Left ventricle myocardium inferior (tissue), 1 donor: ENCODE data around the gene TFAP2D. TPM values are rescaled to one million over a fixed set of nuclear protein-coding genes. Genes with fewer than 3 reads are reported as not detected.

Experiments used
- DNase-seq: peaks from one replicate; pipeline ENCODE4 v3.0.0-alpha.2; 2020
- H3K27ac ChIP-seq: fragments of 200-600 bp; replicated peaks from 2 replicates; pipeline ENCODE4 v1.8.0; 2021
- H3K27me3 ChIP-seq: fragments of 200-600 bp; 2 replicates; pipeline ENCODE4 v1.8.0; 2021; ENCODE audit warnings: low read depth
- H3K36me3 ChIP-seq: fragments of 200-600 bp; 2 replicates; pipeline ENCODE4 v1.8.0; 2021
- H3K4me1 ChIP-seq: fragments of 200-600 bp; 2 replicates; pipeline ENCODE4 v1.8.0; 2021
- H3K4me3 ChIP-seq: fragments of 200-600 bp; 2 replicates; pipeline ENCODE4 v1.8.0; 2021; ENCODE audit warnings: mild to moderate bottlenecking, moderate library complexity
- H3K9me3 ChIP-seq: fragments of 200-600 bp; replicated peaks from 2 replicates; pipeline ENCODE4 v1.8.0; 2021
- intact Hi-C: fragments of 100-400 bp; cut with micrococcal nuclease; formaldehyde crosslinking; loops from one replicate; pipeline ENCODE4 v1.11.0; 2022
- long read RNA-seq: library from polyadenylated mRNA; unstranded; transcript quantifications from one replicate; pipeline ENCODE4 v2.0.0, GENCODE V29; 2021
- total RNA-seq: library from RNA; stranded (reverse); fragmentation: NEBNext Ultra II Directional; extraction: Animal tissue kit (Norgen Biotek cat#: 25700); gene quantifications from one replicate; pipeline ENCODE4 v1.2.1, GENCODE V29; 2021
- TF ChIP-seq, protein P1 (sequence below): fragments of 200-600 bp; IDR thresholded peaks from 2 replicates; pipeline ENCODE4 v1.8.0; 2021; ENCODE audit warnings: antibody characterized with exemption, mild to moderate bottlenecking, borderline replicate concordance
- donor health status: DM: no; HTN: yes; CAD: no; lungs with severe emphysema.

The TFAP2D gene
- not detected for total RNA-seq
- long read RNA-seq: 0 reads

DNA sequence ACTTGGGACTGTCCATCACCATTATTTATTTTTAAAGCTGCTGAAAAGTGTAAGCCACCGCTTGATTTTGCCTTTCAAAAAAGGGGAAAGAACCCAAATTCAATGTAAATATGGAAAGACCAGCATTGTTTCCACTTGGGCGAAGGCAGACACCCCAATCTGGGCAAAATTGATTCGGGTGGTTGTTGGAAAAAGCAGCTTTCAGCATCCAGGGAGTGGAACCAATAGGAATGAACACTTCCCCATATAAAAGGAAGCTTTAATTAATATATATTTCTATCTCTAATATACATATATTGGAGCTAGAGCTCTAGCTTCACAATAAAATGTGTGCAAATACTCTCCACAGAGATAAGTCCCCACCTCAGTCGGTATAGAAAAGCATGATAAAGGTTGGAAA, at the start of gene TFAP2D:
Gene TFAP2D, plus strand, starts transcription at position 301 of the 400 bp plus-strand sequence. CDS start 530 bp downstream, outside the sequence.
- H3K27me3 ChIP-seq: peaks cover 95% of the 10 kb centered on the region
- TF ChIP-seq, protein P1, sequence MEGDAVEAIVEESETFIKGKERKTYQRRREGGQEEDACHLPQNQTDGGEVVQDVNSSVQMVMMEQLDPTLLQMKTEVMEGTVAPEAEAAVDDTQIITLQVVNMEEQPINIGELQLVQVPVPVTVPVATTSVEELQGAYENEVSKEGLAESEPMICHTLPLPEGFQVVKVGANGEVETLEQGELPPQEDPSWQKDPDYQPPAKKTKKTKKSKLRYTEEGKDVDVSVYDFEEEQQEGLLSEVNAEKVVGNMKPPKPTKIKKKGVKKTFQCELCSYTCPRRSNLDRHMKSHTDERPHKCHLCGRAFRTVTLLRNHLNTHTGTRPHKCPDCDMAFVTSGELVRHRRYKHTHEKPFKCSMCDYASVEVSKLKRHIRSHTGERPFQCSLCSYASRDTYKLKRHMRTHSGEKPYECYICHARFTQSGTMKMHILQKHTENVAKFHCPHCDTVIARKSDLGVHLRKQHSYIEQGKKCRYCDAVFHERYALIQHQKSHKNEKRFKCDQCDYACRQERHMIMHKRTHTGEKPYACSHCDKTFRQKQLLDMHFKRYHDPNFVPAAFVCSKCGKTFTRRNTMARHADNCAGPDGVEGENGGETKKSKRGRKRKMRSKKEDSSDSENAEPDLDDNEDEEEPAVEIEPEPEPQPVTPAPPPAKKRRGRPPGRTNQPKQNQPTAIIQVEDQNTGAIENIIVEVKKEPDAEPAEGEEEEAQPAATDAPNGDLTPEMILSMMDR: no peak
- H3K27ac ChIP-seq: no peak within 1 kb of the TSS
- H3K36me3 ChIP-seq: no peaks in the 10 kb centered on the region
- no peak within 1 kb of the TSS for H3K4me3 ChIP-seq
- DNase-seq: no peak
- intact Hi-C loops: no loop called here
- no peaks in the 10 kb centered on the region for H3K9me3 ChIP-seq
- no peaks in the 10 kb centered on the region for H3K4me1 ChIP-seq

DNA sequence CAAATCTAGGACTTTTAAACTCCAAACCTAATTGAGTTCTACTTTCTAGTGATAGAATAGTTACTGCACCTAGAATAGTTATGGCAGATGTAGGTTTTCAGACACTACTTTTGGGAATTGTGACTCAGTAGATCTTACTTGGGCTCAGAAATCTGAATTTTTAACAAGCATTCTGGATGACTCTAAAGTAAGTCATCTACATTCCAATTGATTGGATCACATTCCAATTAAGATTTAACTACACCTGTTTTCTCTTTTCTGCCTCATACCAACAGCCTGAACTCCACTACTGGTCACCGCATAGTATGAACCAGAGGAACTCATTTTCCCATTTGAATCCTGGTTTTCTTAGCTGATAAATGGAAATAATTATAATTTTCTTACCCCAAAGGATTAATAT, 49.5 kb upstream of the TFAP2D start:
- intact Hi-C loops: no loop called here
- DNase-seq: no peak
- TF ChIP-seq, protein P1: no peak
- Histone ChIP-seq H3K36me3 (no peaks in the 10 kb centered on the region), H3K9me3 (no peaks in the 10 kb centered on the region), H3K4me3 (no peak overlapping the region), H3K27me3 (no peaks in the 10 kb centered on the region), H3K27ac (no peak overlapping the region), H3K4me1 (no peaks in the 10 kb centered on the region)

DNA sequence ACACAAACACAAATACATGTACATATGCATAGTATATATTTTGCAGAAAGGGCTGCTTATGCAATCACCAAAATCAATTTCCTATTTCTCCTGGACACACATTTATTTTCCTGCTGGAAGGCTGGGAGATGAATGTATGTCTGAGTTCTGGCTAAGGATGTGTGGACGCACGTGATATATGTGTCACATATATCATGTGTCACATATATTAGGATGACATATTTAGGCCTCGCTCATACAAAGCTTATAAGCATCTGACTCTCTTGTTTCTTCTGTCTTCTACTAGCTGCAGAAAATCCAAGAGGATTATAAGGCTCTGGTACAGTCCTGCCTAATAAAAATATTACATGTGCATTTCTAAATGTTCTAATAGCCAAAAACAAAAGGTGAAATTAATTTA, 47.2 kb upstream of the TFAP2D start:
- no peaks in the 10 kb centered on the region for H3K27me3 ChIP-seq
- no peak overlapping the region for H3K27ac ChIP-seq
- DNase-seq: no peak
- H3K4me3 ChIP-seq: no peak overlapping the region
- H3K4me1 ChIP-seq: no peaks in the 10 kb centered on the region
- H3K9me3 ChIP-seq: no peaks in the 10 kb centered on the region
- intact Hi-C loops: no loop called here
- TF ChIP-seq, protein P1: no peak
- H3K36me3 ChIP-seq: no peaks in the 10 kb centered on the region

DNA sequence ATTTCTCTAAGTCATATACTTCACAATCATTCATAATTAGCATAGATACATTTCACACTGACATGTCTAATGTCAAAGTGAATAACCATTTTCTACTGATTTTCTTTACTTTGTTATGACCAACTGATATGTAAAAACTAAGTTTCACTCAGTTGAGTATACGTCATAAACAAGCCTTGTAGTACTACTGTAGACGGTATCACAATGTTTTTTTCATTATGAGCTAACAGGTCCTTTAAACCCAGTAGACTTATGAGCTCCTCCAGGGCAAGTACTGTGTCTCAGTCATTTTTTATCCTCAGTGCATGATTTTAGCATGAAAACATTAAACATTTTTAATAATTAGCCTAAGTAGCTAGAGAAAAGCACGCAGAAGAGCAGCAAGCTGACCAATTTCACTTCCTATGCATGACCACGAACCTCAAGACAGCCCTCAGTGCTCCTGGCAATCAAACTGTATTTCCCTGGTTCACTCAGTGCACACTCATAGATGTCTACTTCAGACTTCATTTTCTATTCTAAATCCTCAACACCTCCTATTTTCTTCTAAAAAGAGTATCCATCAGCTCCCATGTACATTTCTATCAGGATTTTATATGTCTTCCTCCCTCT, 32.0 kb upstream of the TFAP2D start:
- no peaks in the 10 kb centered on the region for H3K4me1 ChIP-seq
- H3K4me3 ChIP-seq: no peak overlapping the region
- H3K27me3 ChIP-seq: no peaks in the 10 kb centered on the region
- no peaks in the 10 kb centered on the region for H3K36me3 ChIP-seq
- intact Hi-C loops: no loop called here
- no peak for DNase-seq
- TF ChIP-seq, protein P1: no peak
- H3K27ac ChIP-seq: no peak overlapping the region
- no peaks in the 10 kb centered on the region for H3K9me3 ChIP-seq

DNA sequence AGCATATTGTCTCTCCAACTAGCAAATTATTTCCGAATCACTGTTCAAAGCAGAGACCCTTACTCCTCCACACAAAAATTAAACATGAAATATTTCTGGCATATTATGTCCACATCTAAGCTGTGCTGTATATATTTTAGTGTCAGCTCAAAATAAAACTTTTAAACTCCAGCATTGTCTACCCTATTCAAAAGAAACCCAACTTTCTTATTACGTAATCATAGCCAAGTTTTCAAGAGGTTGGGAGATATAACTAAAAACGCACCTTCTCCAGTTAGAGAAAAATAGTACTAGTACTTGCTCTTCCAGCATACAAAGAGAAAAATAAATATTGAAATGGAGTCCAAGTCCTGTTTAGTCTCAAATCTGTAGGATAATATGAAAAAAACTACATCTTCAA, 24.1 kb upstream of the TFAP2D start:
- no peak for DNase-seq
- no peak overlapping the region for H3K27ac ChIP-seq
- H3K9me3 ChIP-seq: no peaks in the 10 kb centered on the region
- TF ChIP-seq, protein P1: no peak
- no peaks in the 10 kb centered on the region for H3K4me1 ChIP-seq
- intact Hi-C loops: no loop called here
- H3K4me3 ChIP-seq: no peak overlapping the region
- H3K27me3 ChIP-seq: no peaks in the 10 kb centered on the region
- H3K36me3 ChIP-seq: no peaks in the 10 kb centered on the region
